Mesendoderm (in vitro differentiated cells): ENCODE measurements around the gene PITPNM1.
A peak's percentile ranks its signal among the peaks of the same experiment; 100 is the strongest.
"Not testable (repeated sequence)": the region's sequence is repeated elsewhere in the genome, so short reads cannot be mapped to it uniquely, and the experiment has no call there.

ENCODE experiments used
- DNase-seq: peaks from one replicate; pipeline ENCODE4 v3.0.0; 2013
- H2AK5ac ChIP-seq: 2 replicates; pipeline ENCODE4 v1.6.1; 2013; ENCODE audit warnings: low read length, inconsistent platforms
- H2BK120ac ChIP-seq: 2 replicates; pipeline ENCODE4 v1.6.1; 2013; ENCODE audit warnings: low read depth, mild to moderate bottlenecking, low read length, moderate library complexity, mixed read lengths
- H2BK15ac ChIP-seq: replicated peaks from 2 replicates; pipeline ENCODE4 v1.6.1; 2013; ENCODE audit warnings: low read depth, mild to moderate bottlenecking, moderate library complexity
- H2BK5ac ChIP-seq: 2 replicates; pipeline ENCODE4 v1.6.1; 2013; ENCODE audit warnings: low read length, inconsistent platforms
- H3K18ac ChIP-seq: 2 replicates; pipeline ENCODE4 v1.6.1; 2013; ENCODE audit warnings: mild to moderate bottlenecking, low read length, mixed read lengths
- H3K23ac ChIP-seq: one replicate; pipeline ENCODE4 v1.6.1; 2013; ENCODE audit warnings: low read length
- H3K27ac ChIP-seq: 2 replicates; pipeline ENCODE4 v1.5.1; 2013; ENCODE audit warnings: low read depth, mild to moderate bottlenecking, inconsistent platforms, low read length, moderate library complexity
- H3K27me3 ChIP-seq: 2 replicates; pipeline ENCODE4 v1.6.1; 2013; ENCODE audit warnings: low read length, control low read depth, mild to moderate bottlenecking, inconsistent platforms; ENCODE audit not compliant: insufficient read depth, poor library complexity
- H3K36me3 ChIP-seq: 2 replicates; pipeline ENCODE4 v1.6.1; 2013; ENCODE audit warnings: low read length, inconsistent platforms; ENCODE audit not compliant: control insufficient read depth, insufficient read depth
- H3K4ac ChIP-seq: one replicate; pipeline ENCODE4 v1.6.1; 2013; ENCODE audit warnings: low read depth, mild to moderate bottlenecking, low read length, moderate library complexity
- H3K4me1 ChIP-seq: 2 replicates; pipeline ENCODE4 v1.6.1; 2013; ENCODE audit warnings: low read depth, low read length, inconsistent platforms; ENCODE audit not compliant: control insufficient read depth
- H3K4me2 ChIP-seq: 2 replicates; pipeline ENCODE4 v1.6.1; 2013; ENCODE audit warnings: low read length
- H3K4me3 ChIP-seq: 2 replicates; pipeline ENCODE4 v1.5.1; 2013; ENCODE audit warnings: mild to moderate bottlenecking, low read length
- H3K56ac ChIP-seq: one replicate; pipeline ENCODE4 v1.6.1; 2013; ENCODE audit warnings: low read length
- H3K79me1 ChIP-seq: 2 replicates; pipeline ENCODE4 v1.6.1; 2013; ENCODE audit warnings: low read length, inconsistent platforms
- H3K79me2 ChIP-seq: 2 replicates; pipeline ENCODE4 v1.6.1; 2013; ENCODE audit warnings: mild to moderate bottlenecking, low read length; ENCODE audit not compliant: control insufficient read depth, insufficient read depth
- H3K9ac ChIP-seq: 2 replicates; pipeline ENCODE4 v1.6.1; 2013; ENCODE audit warnings: low read length, inconsistent platforms
- H4K5ac ChIP-seq: one replicate; pipeline ENCODE4 v1.6.1; 2013; ENCODE audit warnings: low read length
- H4K8ac ChIP-seq: one replicate; pipeline ENCODE4 v1.6.1; 2013; ENCODE audit warnings: low read depth, mild to moderate bottlenecking, control low read depth, low read length, moderate library complexity
- WGBS: extraction: QIAGEN DNeasy Blood & Tissue Kit; methylation state at CpG from one replicate; pipeline ENCODE4 v1.1.7; 2013; ENCODE audit warnings: low lambda C conversion rate, missing lambda C conversion rate; ENCODE audit not compliant: insufficient coverage; ENCODE audit errors: extremely low coverage; 5-methylcytosine and 5-hydroxymethylcytosine counted together

PITPNM1 gene

DNA sequence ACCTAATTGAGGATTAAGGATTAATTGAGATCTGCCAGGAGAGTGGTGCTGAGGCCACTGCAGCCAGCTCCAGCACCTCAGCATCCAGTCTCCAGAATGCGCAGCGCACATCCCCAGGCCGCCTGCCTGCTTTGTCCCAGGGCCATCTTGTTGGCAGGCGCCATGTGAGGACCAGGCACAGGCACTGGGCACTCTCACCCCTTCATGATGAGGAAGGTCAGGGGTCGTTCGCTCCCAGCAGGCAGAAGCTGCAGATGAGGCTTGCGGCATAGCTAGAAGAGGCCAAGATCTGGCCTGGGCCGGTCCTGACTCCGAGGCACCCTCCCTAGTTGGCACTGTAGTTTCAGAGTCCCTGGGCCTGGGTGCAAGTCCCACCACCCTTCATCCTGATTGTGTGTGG is 11.6 kb upstream of the PITPNM1 start:
- Histone ChIP-seq H2BK15ac (no peak overlapping the region), H3K4ac (no peak overlapping the region), H3K79me2 (no peaks in the 10 kb centered on the region), H3K23ac (no peak overlapping the region), H4K8ac (no peak overlapping the region), H2AK5ac (no peak overlapping the region), H3K18ac (no peak overlapping the region), H3K4me2 (no peak overlapping the region), H3K9ac (no peak overlapping the region), H3K4me1 (no peaks in the 10 kb centered on the region), H3K79me1 (no peaks in the 10 kb centered on the region), H2BK5ac (no peak overlapping the region), H4K5ac (no peak overlapping the region), H3K4me3 (no peak overlapping the region), H3K36me3 (no peaks in the 10 kb centered on the region), H3K27ac (no peak overlapping the region), H2BK120ac (no peak overlapping the region), H3K56ac (no peak overlapping the region), H3K27me3 (no peaks in the 10 kb centered on the region)
- no CpG with 5 or more reads among the region's 9 CpGs for WGBS
- DNase-seq, result no peak

GRCh38 chr11:67514116-67514515 is 9.0 kb upstream of the PITPNM1 start:
- no peak overlapping the region for H4K8ac ChIP-seq
- DNase-seq, result no peak
- H3K18ac ChIP-seq, result no peak overlapping the region
- WGBS, result no CpG with 5 or more reads among the region's 7 CpGs
- H2AK5ac ChIP-seq, result no peak overlapping the region
- H3K36me3 ChIP-seq, result no peaks in the 10 kb centered on the region
- no peak overlapping the region for H2BK5ac ChIP-seq
- H3K79me2 ChIP-seq, result no peaks in the 10 kb centered on the region
- H3K27me3 ChIP-seq, result no peaks in the 10 kb centered on the region
- H2BK15ac ChIP-seq, result no peak overlapping the region
- H3K56ac ChIP-seq, result no peak overlapping the region
- H3K9ac ChIP-seq, result no peak overlapping the region
- no peak overlapping the region for H3K27ac ChIP-seq
- H3K4me2 ChIP-seq, result no peak overlapping the region
- H3K4ac ChIP-seq, result no peak overlapping the region
- no peak overlapping the region for H4K5ac ChIP-seq
- H3K79me1 ChIP-seq, result no peaks in the 10 kb centered on the region
- no peaks in the 10 kb centered on the region for H3K4me1 ChIP-seq
- no peak overlapping the region for H3K23ac ChIP-seq
- no peak overlapping the region for H2BK120ac ChIP-seq
- no peak overlapping the region for H3K4me3 ChIP-seq

DNA sequence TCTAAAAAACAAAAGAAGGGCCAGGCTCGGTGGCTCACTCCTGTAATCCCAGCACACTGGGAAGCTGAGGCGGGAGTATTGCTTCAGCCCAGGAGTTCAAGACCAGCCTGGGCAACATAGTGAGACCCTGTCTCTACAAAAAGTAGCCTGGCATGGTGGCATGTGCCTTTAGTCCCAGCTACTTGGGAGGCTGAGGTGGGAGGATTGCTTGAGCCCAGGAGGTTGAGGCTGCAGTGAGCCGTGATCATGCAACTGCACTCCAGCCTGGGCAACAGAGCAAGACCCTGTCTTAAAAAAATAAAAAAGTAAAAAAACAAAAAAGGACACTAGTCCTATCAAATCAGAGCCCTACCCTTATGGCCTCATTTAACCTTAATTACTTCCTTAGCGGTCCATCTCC is 6.4 kb upstream of the PITPNM1 start:
- DNase-seq, H2BK15ac ChIP-seq: not testable (repeated sequence)
- no CpG with 5 or more reads among the region's 4 CpGs for WGBS

GRCh38 chr11:67510023-67510345 is 4.8 kb upstream of the PITPNM1 start:
- no peaks in the 10 kb centered on the region for H3K79me2 ChIP-seq
- H2AK5ac ChIP-seq, result no peak overlapping the region
- H3K4me3 ChIP-seq, result no peak overlapping the region
- no peak overlapping the region for H3K4me2 ChIP-seq
- WGBS, result no CpG with 5 or more reads among the region's 3 CpGs
- no peaks in the 10 kb centered on the region for H3K36me3 ChIP-seq
- H3K79me1 ChIP-seq, result peaks cover 10% of the 10 kb centered on the region
- H2BK15ac ChIP-seq, result no peak overlapping the region
- H2BK120ac ChIP-seq, result no peak overlapping the region
- no peak for DNase-seq
- no peak overlapping the region for H3K18ac ChIP-seq
- H3K56ac ChIP-seq, result no peak overlapping the region
- H3K4me1 ChIP-seq, result peaks cover 10% of the 10 kb centered on the region
- no peaks in the 10 kb centered on the region for H3K27me3 ChIP-seq
- no peak overlapping the region for H3K4ac ChIP-seq
- no peak overlapping the region for H3K27ac ChIP-seq
- H3K23ac ChIP-seq, result no peak overlapping the region
- no peak overlapping the region for H2BK5ac ChIP-seq
- H3K9ac ChIP-seq, result no peak overlapping the region
- no peak overlapping the region for H4K5ac ChIP-seq
- no peak overlapping the region for H4K8ac ChIP-seq

More for the DNA sequence above, 6.4 kb upstream of the PITPNM1 start:
- not testable (repeated sequence) for H2BK120ac ChIP-seq, H2AK5ac ChIP-seq, H3K9ac ChIP-seq, H3K4me2 ChIP-seq, H3K4ac ChIP-seq, H3K27ac ChIP-seq, H3K4me3 ChIP-seq, H3K23ac ChIP-seq, H4K8ac ChIP-seq, H3K36me3 ChIP-seq, H3K56ac ChIP-seq, H3K79me2 ChIP-seq, H4K5ac ChIP-seq, H3K79me1 ChIP-seq, H3K4me1 ChIP-seq, H3K18ac ChIP-seq, H2BK5ac ChIP-seq, H3K27me3 ChIP-seq

- Histone ChIP-seq H3K79me1 (peaks cover 11% of the 10 kb centered on the region), H3K18ac (peak overlapping the region; percentile 62), H3K79me2 (no peaks in the 10 kb centered on the region), H2BK120ac (no peak overlapping the region), H3K27ac (peak overlapping the region; percentile 90), H2AK5ac (no peak overlapping the region), H3K23ac (no peak overlapping the region), H3K9ac (peak overlapping the region; percentile 93), H4K8ac (no peak overlapping the region), H3K4me1 (peaks cover 10% of the 10 kb centered on the region), H3K4me2 (peak overlapping the region; percentile 91), H2BK15ac (no peak overlapping the region), H3K56ac (peak overlapping the region; percentile 98), H3K36me3 (no peaks in the 10 kb centered on the region), H3K4ac (no peak overlapping the region), H4K5ac (no peak overlapping the region), H2BK5ac (no peak overlapping the region), H3K27me3 (no peaks in the 10 kb centered on the region), H3K4me3 (peak overlapping the region; percentile 86)
- DNase-seq, result peak; percentile 98
- no CpG with 5 or more reads among the region's 57 CpGs for WGBS
Measured at GRCh38 chr11:67508486-67509121, 3.4 kb upstream of the PITPNM1 start.

GRCh38 chr11:67507864-67508485 is 2.8 kb upstream of the PITPNM1 start, which contains the start of gene CDK2AP2:
CDK2AP2 (minus strand) TSS chr11:67508162; CDS start chr11:67508082, 80 bp downstream.
- Histone ChIP-seq H3K27ac (peak within 1 kb of the TSS; percentile 90), H3K79me1 (peaks cover 13% of the 10 kb centered on the region), H4K8ac (no peak within 1 kb of the TSS), H2BK15ac (no peak within 1 kb of the TSS), H3K4me3 (peak within 1 kb of the TSS; percentile 86), H3K79me2 (no peaks in the 10 kb centered on the region), H3K56ac (peak within 1 kb of the TSS; percentile 98), H4K5ac (no peak within 1 kb of the TSS), H2AK5ac (no peak within 1 kb of the TSS), H3K4me2 (peak within 1 kb of the TSS; percentile 92), H3K36me3 (no peaks in the 10 kb centered on the region), H3K9ac (peak within 1 kb of the TSS; percentile 93), H2BK5ac (no peak within 1 kb of the TSS), H3K18ac (peak within 1 kb of the TSS; percentile 62), H2BK120ac (no peak within 1 kb of the TSS), H3K23ac (peak within 1 kb of the TSS; percentile 80), H3K27me3 (no peaks in the 10 kb centered on the region), H3K4ac (no peak within 1 kb of the TSS), H3K4me1 (peaks cover 10% of the 10 kb centered on the region)
- WGBS, result no CpG with 5 or more reads among the region's 57 CpGs
- DNase-seq, result peak; percentile 100
